Stimulated activated naive CD4-positive, alpha-beta T cell treated with Interleukin-2 at 50 U/mL for 16 hours (primary cell): Measurements from ENCODE around the gene SPRR2A.
"Not testable (repeated sequence)": the region's sequence is repeated elsewhere in the genome, so short reads cannot be mapped to it uniquely, and the experiment has no call there.

Experiments
- DNase-seq: peaks from one replicate; lab custom pipeline; 2025; lab: John Stamatoyannopoulos, UW

Gene SPRR2A

GRCh38 chr1:153057375-153057774, at the start of gene SPRR2A:
Gene SPRR2A (minus strand): TSS chr1:153057512. CDS start chr1:153056735, 777 bp downstream.
- DNase-seq: no peak

GRCh38 chr1:153100245-153100644, 42.9 kb upstream of the SPRR2A start:
- DNase-seq: no peak

- DNase-seq: no peak
These were observed 42.2 kb upstream of the SPRR2A start for GRCh38 chr1:153099461-153100045.

GRCh38 chr1:153095764-153096163, 38.5 kb upstream of the SPRR2A start:
- DNase-seq: no peak

- DNase-seq: no peak
These were observed 37.1 kb upstream of the SPRR2A start, which contains the start of gene SPRR2E for GRCh38 chr1:153094426-153094825. Gene SPRR2E (minus strand): TSS chr1:153094526. CDS start chr1:153093751, 775 bp downstream.

GRCh38 chr1:153087652-153088051, 30.3 kb upstream of the SPRR2A start:
- DNase-seq: no peak

- DNase-seq: no peak
These were observed 24.4 kb upstream of the SPRR2A start for GRCh38 chr1:153081736-153082135.

GRCh38 chr1:153072806-153073726, 15.8 kb upstream of the SPRR2A start:
- no peak for DNase-seq

GRCh38 chr1:153071511-153071910, 14.2 kb upstream of the SPRR2A start, which contains the start of gene SPRR2B:
Gene SPRR2B (minus strand): TSS chr1:153071611. CDS start chr1:153070839, 772 bp downstream.
- no peak for DNase-seq

- DNase-seq: no peak
These were observed 12.9 kb upstream of the SPRR2A start for GRCh38 chr1:153070243-153070642.

GRCh38 chr1:153058826-153059784, 1.8 kb upstream of the SPRR2A start:
- DNase-seq: no peak

GRCh38 chr1:153058154-153058553, 842 bp upstream of the SPRR2A start:
- DNase-seq: no peak

GRCh38 chr1:153056111-153056510, 1.2 kb downstream of the SPRR2A start:
- not testable (repeated sequence) for DNase-seq

GRCh38 chr1:153049211-153049610, 8.1 kb downstream of the SPRR2A start:
- DNase-seq: no peak

- DNase-seq: no peak
These were observed 16.2 kb downstream of the SPRR2A start, which contains the start of gene SPRR2D for GRCh38 chr1:153040950-153041631. Gene SPRR2D (minus strand): TSS chr1:153041120. CDS start chr1:153040346, 774 bp downstream.

- no peak for DNase-seq
These were observed 22.1 kb downstream of the SPRR2A start for GRCh38 chr1:153035211-153035610.

GRCh38 chr1:153032677-153033308, 24.5 kb downstream of the SPRR2A start:
- no peak for DNase-seq

- DNase-seq: no peak
These were observed 25.2 kb downstream of the SPRR2A start for GRCh38 chr1:153032073-153032472.

- DNase-seq: no peak
These were observed 26.4 kb downstream of the SPRR2A start, which contains the start of gene SPRR1B for GRCh38 chr1:153030895-153031294. Gene SPRR1B (plus strand): TSS chr1:153031203. CDS start chr1:153032346, 1,143 bp downstream.

- no peak for DNase-seq
These were observed 28.5 kb downstream of the SPRR2A start for GRCh38 chr1:153028766-153029165.

GRCh38 chr1:153025797-153026196, 31.5 kb downstream of the SPRR2A start:
- DNase-seq: no peak
